Activated T-cell treated with anti-CD3 and anti-CD28 coated beads, Interleukin-2, amount 50 U/mL, for 4 hours (primary cell): Measurements from ENCODE around the gene CR1L. TPM values are rescaled to one million over a fixed set of nuclear protein-coding genes. Genes with fewer than 3 reads are reported as not detected.
"Not testable (repeated sequence)": the region's sequence is repeated elsewhere in the genome, so short reads cannot be mapped to it uniquely, and the experiment has no call there.

ENCODE experiments used
- ATAC-seq, 2 donors: fragments of 200-7000 bp; cut with Tn5 transposase; one replicate each; pipeline ENCODE4 v1.10.0; 2021
- DNase-seq: peaks from one replicate; pipeline ENCODE4 v3.0.0-alpha.2; 2020
- H3K27me3 Mint-ChIP-seq: one replicate; pipeline ENCODE4 v1.8.0; 2021; ENCODE audit warnings: low read depth, mixed read lengths
- H3K36me3 Mint-ChIP-seq: one replicate; pipeline ENCODE4 v1.8.0; 2022; ENCODE audit warnings: mixed read lengths; ENCODE audit not compliant: insufficient read depth
- H3K4me1 Mint-ChIP-seq: one replicate; pipeline ENCODE4 v1.8.0; 2021; ENCODE audit warnings: low read depth, mixed read lengths
- H3K4me3 Mint-ChIP-seq: one replicate; pipeline ENCODE4 v1.8.0; 2021; ENCODE audit warnings: mild to moderate bottlenecking, moderate library complexity, mixed read lengths
- H3K9me3 Mint-ChIP-seq: one replicate; pipeline ENCODE4 v1.8.0; 2021; ENCODE audit warnings: mixed read lengths
- total RNA-seq, 3 donors: library from RNA; stranded (reverse); gene quantifications; one replicate each; pipeline ENCODE4 v1.2.1, GENCODE V29; 2021

CR1L gene
- total RNA-seq = not detected

- no peaks in the 10 kb centered on the region for H3K36me3 Mint-ChIP-seq
- no peaks in the 10 kb centered on the region for H3K9me3 Mint-ChIP-seq
- DNase-seq = peak; percentile 58
- peak within 1 kb of the TSS; percentile 71 for H3K4me3 Mint-ChIP-seq
- ATAC-seq = peak; percentile 98 to 100
- H3K27me3 Mint-ChIP-seq = peaks cover 23% of the 10 kb centered on the region
- peaks cover 6% of the 10 kb centered on the region for H3K4me1 Mint-ChIP-seq
These were observed at the start of gene CR1L for GRCh38 chr1:207644852-207645634. Gene CR1L (plus strand): TSS chr1:207645133. CDS start chr1:207645234, 101 bp downstream.

- DNase-seq (no peak), ATAC-seq (no peak)
- no peak overlapping the region for H3K4me3 Mint-ChIP-seq
- no peaks in the 10 kb centered on the region for H3K9me3 Mint-ChIP-seq
- H3K27me3 Mint-ChIP-seq = peaks cover 2% of the 10 kb centered on the region
- H3K4me1 Mint-ChIP-seq = no peaks in the 10 kb centered on the region
- H3K36me3 Mint-ChIP-seq = no peaks in the 10 kb centered on the region
These were observed 41.2 kb upstream of the CR1L start for GRCh38 chr1:207603777-207604176.

GRCh38 chr1:207605444-207606361 lies 39.2 kb upstream of the CR1L start:
- Mint-ChIP-seq H3K9me3 (no peaks in the 10 kb centered on the region), H3K36me3 (no peaks in the 10 kb centered on the region), H3K4me1 (no peaks in the 10 kb centered on the region), H3K4me3 (no peak overlapping the region), H3K27me3 (no peaks in the 10 kb centered on the region)
- ATAC-seq (no peak), DNase-seq (no peak)

- Mint-ChIP-seq H3K4me1 (no peaks in the 10 kb centered on the region), H3K27me3 (no peaks in the 10 kb centered on the region), H3K9me3 (no peaks in the 10 kb centered on the region), H3K36me3 (no peaks in the 10 kb centered on the region), H3K4me3 (no peak overlapping the region)
- DNase-seq (no peak), ATAC-seq (no peak)
These were observed 38.6 kb upstream of the CR1L start for GRCh38 chr1:207606362-207606755.

GRCh38 chr1:207612762-207613161 lies 32.2 kb upstream of the CR1L start:
- Mint-ChIP-seq H3K27me3 (no peaks in the 10 kb centered on the region), H3K36me3 (no peaks in the 10 kb centered on the region), H3K4me3 (no peak overlapping the region), H3K9me3 (no peaks in the 10 kb centered on the region), H3K4me1 (no peaks in the 10 kb centered on the region)
- ATAC-seq (no peak), DNase-seq (no peak)

GRCh38 chr1:207619871-207620542 lies 24.9 kb upstream of the CR1L start:
- peak; percentile 78 to 80 for ATAC-seq
- no peaks in the 10 kb centered on the region for H3K36me3 Mint-ChIP-seq
- DNase-seq = no peak

GRCh38 chr1:207620543-207620893 lies 24.4 kb upstream of the CR1L start:
- peaks cover 6% of the 10 kb centered on the region for H3K9me3 Mint-ChIP-seq
- DNase-seq (no peak), ATAC-seq (no peak)
- H3K4me3 Mint-ChIP-seq = no peak overlapping the region
- H3K27me3 Mint-ChIP-seq = no peaks in the 10 kb centered on the region
- peaks cover 4% of the 10 kb centered on the region for H3K36me3 Mint-ChIP-seq
- peaks cover 1% of the 10 kb centered on the region for H3K4me1 Mint-ChIP-seq

More at GRCh38 chr1:207619871-207620542, 24.9 kb upstream of the CR1L start:
- Mint-ChIP-seq H3K27me3 (no peaks in the 10 kb centered on the region), H3K4me3 (no peak overlapping the region), H3K4me1 (peaks cover 1% of the 10 kb centered on the region), H3K9me3 (peaks cover 2% of the 10 kb centered on the region)

GRCh38 chr1:207625504-207626071 lies 19.3 kb upstream of the CR1L start:
- not testable (repeated sequence) for H3K36me3 Mint-ChIP-seq, H3K27me3 Mint-ChIP-seq, H3K4me3 Mint-ChIP-seq, ATAC-seq, H3K9me3 Mint-ChIP-seq, DNase-seq, H3K4me1 Mint-ChIP-seq

- ATAC-seq (no peak), DNase-seq (no peak)
- peaks cover 6% of the 10 kb centered on the region for H3K9me3 Mint-ChIP-seq
- peaks cover 4% of the 10 kb centered on the region for H3K36me3 Mint-ChIP-seq
- no peak overlapping the region for H3K4me3 Mint-ChIP-seq
- H3K27me3 Mint-ChIP-seq = peaks cover 5% of the 10 kb centered on the region
- no peaks in the 10 kb centered on the region for H3K4me1 Mint-ChIP-seq
These were observed 18.0 kb upstream of the CR1L start for GRCh38 chr1:207626972-207627337.

GRCh38 chr1:207627496-207627895 lies 17.4 kb upstream of the CR1L start:
- no peak overlapping the region for H3K4me3 Mint-ChIP-seq
- peaks cover 5% of the 10 kb centered on the region for H3K27me3 Mint-ChIP-seq
- ATAC-seq (no peak), DNase-seq (no peak)
- no peaks in the 10 kb centered on the region for H3K4me1 Mint-ChIP-seq
- H3K9me3 Mint-ChIP-seq = peaks cover 6% of the 10 kb centered on the region
- peaks cover 4% of the 10 kb centered on the region for H3K36me3 Mint-ChIP-seq

GRCh38 chr1:207628776-207629175 lies 16.2 kb upstream of the CR1L start:
- H3K27me3 Mint-ChIP-seq = peaks cover 5% of the 10 kb centered on the region
- no peaks in the 10 kb centered on the region for H3K4me1 Mint-ChIP-seq
- no peak for DNase-seq
- no peak overlapping the region for H3K4me3 Mint-ChIP-seq
- H3K36me3 Mint-ChIP-seq = peaks cover 4% of the 10 kb centered on the region
- no peak for ATAC-seq
- peaks cover 6% of the 10 kb centered on the region for H3K9me3 Mint-ChIP-seq

GRCh38 chr1:207631137-207631536 lies 13.8 kb upstream of the CR1L start:
- ATAC-seq (no peak), DNase-seq (no peak)
- no peaks in the 10 kb centered on the region for H3K4me1 Mint-ChIP-seq
- H3K4me3 Mint-ChIP-seq = no peak overlapping the region
- no peaks in the 10 kb centered on the region for H3K36me3 Mint-ChIP-seq
- peaks cover 10% of the 10 kb centered on the region for H3K27me3 Mint-ChIP-seq
- no peaks in the 10 kb centered on the region for H3K9me3 Mint-ChIP-seq

GRCh38 chr1:207633226-207633625 lies 11.7 kb upstream of the CR1L start:
- no peak for DNase-seq
- H3K4me1 Mint-ChIP-seq = no peaks in the 10 kb centered on the region
- peaks cover 7% of the 10 kb centered on the region for H3K27me3 Mint-ChIP-seq
- no peak overlapping the region for H3K4me3 Mint-ChIP-seq
- no peak for ATAC-seq
- no peaks in the 10 kb centered on the region for H3K9me3 Mint-ChIP-seq
- H3K36me3 Mint-ChIP-seq = no peaks in the 10 kb centered on the region

- H3K4me1 Mint-ChIP-seq, H3K4me3 Mint-ChIP-seq, H3K27me3 Mint-ChIP-seq, ATAC-seq, H3K9me3 Mint-ChIP-seq, DNase-seq, H3K36me3 Mint-ChIP-seq: not testable (repeated sequence)
These were observed 11.1 kb upstream of the CR1L start for GRCh38 chr1:207633699-207634289.
